Liver (tissue), 9 donors: Measurements from ENCODE around the gene AREL1. TPM values are rescaled to one million over a fixed set of nuclear protein-coding genes. Genes with fewer than 3 reads are reported as not detected.

Experiments
- DNase-seq: peaks from one replicate; pipeline ENCODE4 v3.0.0-alpha.2; 2017; ENCODE audit warnings: low spot score
- H3K27ac ChIP-seq, 2 donors: one replicate each; pipeline ENCODE4 v1.7.0; 2013; ENCODE audit warnings: inconsistent platforms in 2 of 2, low read length in 2 of 2, control low read depth in 1 of 2, low read depth in 1 of 2, mild to moderate bottlenecking in 1 of 2
- H3K27me3 ChIP-seq, 4 donors: one replicate each; pipeline versions ENCODE4 v1.6.1 to v1.7.0; 2013; ENCODE audit warnings: low read length in 3 of 4, inconsistent platforms in 1 of 4, mild to moderate bottlenecking in 1 of 4, moderate library complexity in 1 of 4; ENCODE audit not compliant: control insufficient read depth in 4 of 4, insufficient read depth in 4 of 4
- H3K36me3 ChIP-seq, 4 donors: one replicate each; pipeline versions ENCODE4 v1.6.1 to v1.7.0; 2013; ENCODE audit warnings: low read length in 3 of 4, mild to moderate bottlenecking in 3 of 4, low read depth in 1 of 4, moderate library complexity in 1 of 4; ENCODE audit not compliant: control insufficient read depth in 4 of 4, insufficient read depth in 3 of 4
- H3K4me1 ChIP-seq, 4 donors: one replicate each; pipeline versions ENCODE4 v1.6.1 to v1.7.0; 2013; ENCODE audit warnings: low read length in 3 of 4, mild to moderate bottlenecking in 3 of 4, moderate library complexity in 1 of 4; ENCODE audit not compliant: control insufficient read depth in 4 of 4, insufficient read depth in 4 of 4
- H3K4me3 ChIP-seq, 3 donors: one replicate each; pipeline versions ENCODE4 v1.6.1 to v1.7.0; 2013; ENCODE audit warnings: low read length in 3 of 3, control low read depth in 1 of 3, low read depth in 1 of 3, mild to moderate bottlenecking in 1 of 3
- H3K9ac ChIP-seq, 2 donors: one replicate each; pipeline ENCODE4 v1.7.0; 2013; ENCODE audit warnings: low read length in 2 of 2, mild to moderate bottlenecking in 2 of 2, moderate library complexity in 2 of 2, control low read depth in 1 of 2, low read depth in 1 of 2
- H3K9me3 ChIP-seq, 4 donors: one replicate each; pipeline versions ENCODE4 v1.6.1 to v1.7.0; 2013; ENCODE audit warnings: low read length in 3 of 4; ENCODE audit not compliant: control insufficient read depth in 4 of 4
- EGR1 ChIP-seq, 2 donors: IDR thresholded peaks; 2 replicates each; pipeline ENCODE4 v1.6.1; 2016 to 2018; ENCODE audit warnings: antibody characterized with exemption in 2 of 2, low read depth in 2 of 2
- FOXA1 ChIP-seq: IDR thresholded peaks from 2 replicates; pipeline ENCODE4 v1.6.1; 2016; ENCODE audit warnings: antibody characterized with exemption
- FOXA2 ChIP-seq: IDR thresholded peaks from 2 replicates; pipeline ENCODE4 v1.6.1; 2016; ENCODE audit warnings: antibody characterized with exemption
- GABPA ChIP-seq, 2 donors: IDR thresholded peaks in 1 of 2; conservative IDR thresholded peaks in 1 of 2; 2 replicates each; pipeline ENCODE4 v1.6.1; 2016; ENCODE audit warnings: antibody characterized with exemption in 2 of 2, mild to moderate bottlenecking in 1 of 2, moderate library complexity in 1 of 2
- HNF4A ChIP-seq, 2 donors: conservative IDR thresholded peaks; 2 replicates each; pipeline ENCODE4 v1.6.1; 2016; ENCODE audit warnings: antibody characterized with exemption in 2 of 2, mild to moderate bottlenecking in 2 of 2
- HNF4G ChIP-seq: IDR thresholded peaks from 2 replicates; pipeline ENCODE4 v1.6.1; 2016; ENCODE audit warnings: antibody characterized with exemption
- JUND ChIP-seq, 2 donors: IDR thresholded peaks; 2 replicates each; pipeline ENCODE4 v1.6.1; 2016; ENCODE audit warnings: antibody characterized with exemption in 2 of 2
- NR2F2 ChIP-seq: IDR thresholded peaks from 2 replicates; pipeline ENCODE4 v1.6.1; 2016; ENCODE audit warnings: antibody characterized with exemption
- RAD21 ChIP-seq, 2 donors: IDR thresholded peaks; 2 replicates each; pipeline ENCODE4 v1.6.1; 2016; ENCODE audit warnings: antibody characterized with exemption in 2 of 2, mild to moderate bottlenecking in 2 of 2
- RXRA ChIP-seq, 2 donors: IDR thresholded peaks; 2 replicates each; pipeline ENCODE4 v1.6.1; 2017 to 2018; ENCODE audit warnings: antibody characterized with exemption in 2 of 2, mild to moderate bottlenecking in 1 of 2
- SP1 ChIP-seq: IDR thresholded peaks from 2 replicates; pipeline ENCODE4 v1.6.1; 2018; ENCODE audit warnings: antibody characterized with exemption, mild to moderate bottlenecking
- TAF1 ChIP-seq: conservative IDR thresholded peaks from 2 replicates; pipeline ENCODE4 v1.6.1; 2016; ENCODE audit warnings: antibody characterized with exemption, mild to moderate bottlenecking
- YY1 ChIP-seq: IDR thresholded peaks from 2 replicates; pipeline ENCODE4 v1.6.1; 2016; ENCODE audit warnings: antibody characterized with exemption, mild to moderate bottlenecking
- WGBS: extraction: QIAGEN DNeasy Blood & Tissue Kit; methylation state at CpG from one replicate; pipeline ENCODE4 v1.1.7; 2013; 5-methylcytosine and 5-hydroxymethylcytosine counted together
- polyA plus RNA-seq, 2 donors: library from polyadenylated mRNA; stranded (reverse) in 1 of 2; unstranded in 1 of 2; fragments of 200-250 nt in 1 of 2; fragments of >200 nt in 1 of 2; fragmentation: Nextera tagmentation in 1 of 2; extraction: Ambion mirVana in 1 of 2; gene quantifications; one replicate each; pipeline versions ENCODE4 v1.2.1 to v1.2.3, GENCODE V29; 2013 to 2015
- total RNA-seq, 2 donors: library from RNA; depleted of rRNA; stranded (reverse); fragments of >200 nt; gene quantifications; one replicate each; pipeline ENCODE4 v1.2.3, GENCODE V29; 2014
- TF ChIP-seq, protein P1 (sequence below): IDR thresholded peaks from 2 replicates; pipeline ENCODE4 v1.6.1; 2016; ENCODE audit warnings: antibody characterized with exemption
- TF ChIP-seq, protein P2 (sequence below): fragments of 150-350 bp; IDR thresholded peaks from 2 replicates; pipeline ENCODE4 v1.5.1; 2017; ENCODE audit warnings: improper control_type of control experiment, low read depth, low read length; ENCODE audit not compliant: missing input control
- TF ChIP-seq, protein P3 (sequence below): IDR thresholded peaks from 2 replicates; pipeline ENCODE4 v1.6.1; 2016; ENCODE audit warnings: antibody characterized with exemption
- TF ChIP-seq, protein P4 (sequence below): IDR thresholded peaks from 2 replicates; pipeline ENCODE4 v1.6.1; 2016; ENCODE audit warnings: antibody characterized with exemption
- TF ChIP-seq, protein P5 (sequence below): IDR thresholded peaks from 2 replicates; pipeline ENCODE4 v1.6.1; 2016; ENCODE audit warnings: antibody characterized with exemption, mild to moderate bottlenecking
- donor health status: healthy.
- donor health status: healthy.
- donor health status: healthy.
- donor health status: healthy.
- donor health status: healthy.

AREL1 gene
- total and polyA plus RNA-seq, 4 donors: 5.6 to 26.6 (median 13.2) TPM

DNA sequence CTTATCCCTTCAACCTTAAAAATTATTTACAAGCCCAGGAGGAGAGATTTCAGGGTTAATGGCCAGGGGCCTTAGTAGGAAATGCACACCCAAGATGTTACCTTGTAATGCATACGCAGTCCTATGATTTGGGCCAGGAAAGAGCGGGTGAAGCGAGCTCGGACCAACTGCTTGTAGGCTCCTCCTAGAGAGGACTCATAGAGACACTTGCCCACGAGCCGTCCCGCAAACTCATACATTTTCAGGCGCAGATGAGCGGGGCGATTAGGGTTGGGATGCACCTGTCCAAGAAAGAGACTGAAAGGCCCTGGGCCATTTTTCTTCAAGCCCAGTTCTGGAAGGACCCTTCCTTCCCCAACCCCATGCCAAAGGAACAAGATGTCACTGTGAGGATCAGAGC is 43.0 kb downstream of the AREL1 start:
- no peak for DNase-seq
- Histone ChIP-seq H3K4me1 (no peaks in the 10 kb centered on the region), H3K9ac (no peak overlapping the region), H3K4me3 (no peak overlapping the region), H3K27ac (no peak overlapping the region), H3K9me3 (no peaks in the 10 kb centered on the region), H3K27me3 (no peaks in the 10 kb centered on the region), H3K36me3 (peaks cover 17 to 68% (median 48%) of the 10 kb centered on the region in 4 donors)
- 98% methylated on average over 10 of the region's 10 CpGs for WGBS
- TF ChIP-seq, protein P1, sequence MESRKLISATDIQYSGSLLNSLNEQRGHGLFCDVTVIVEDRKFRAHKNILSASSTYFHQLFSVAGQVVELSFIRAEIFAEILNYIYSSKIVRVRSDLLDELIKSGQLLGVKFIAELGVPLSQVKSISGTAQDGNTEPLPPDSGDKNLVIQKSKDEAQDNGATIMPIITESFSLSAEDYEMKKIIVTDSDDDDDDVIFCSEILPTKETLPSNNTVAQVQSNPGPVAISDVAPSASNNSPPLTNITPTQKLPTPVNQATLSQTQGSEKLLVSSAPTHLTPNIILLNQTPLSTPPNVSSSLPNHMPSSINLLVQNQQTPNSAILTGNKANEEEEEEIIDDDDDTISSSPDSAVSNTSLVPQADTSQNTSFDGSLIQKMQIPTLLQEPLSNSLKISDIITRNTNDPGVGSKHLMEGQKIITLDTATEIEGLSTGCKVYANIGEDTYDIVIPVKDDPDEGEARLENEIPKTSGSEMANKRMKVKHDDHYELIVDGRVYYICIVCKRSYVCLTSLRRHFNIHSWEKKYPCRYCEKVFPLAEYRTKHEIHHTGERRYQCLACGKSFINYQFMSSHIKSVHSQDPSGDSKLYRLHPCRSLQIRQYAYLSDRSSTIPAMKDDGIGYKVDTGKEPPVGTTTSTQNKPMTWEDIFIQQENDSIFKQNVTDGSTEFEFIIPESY: no peak
- TF ChIP-seq HNF4A (conservative IDR thresholded peaks at IDR 0.05) (no peak), NR2F2 (no peak), RAD21 (IDR thresholded peaks at IDR 0.05) (no peak), EGR1 (IDR thresholded peaks at IDR 0.05; ENCODE audit: low read depth in 2 of 2) (no peak), FOXA1 (no peak), GABPA (IDR thresholded peaks at IDR 0.05 in 1 of 2, conservative IDR thresholded peaks at IDR 0.05 in 1 of 2) (no peak), TAF1 (no peak), JUND (IDR thresholded peaks at IDR 0.05) (no peak), FOXA2 (no peak), SP1 (no peak), HNF4G (no peak), RXRA (IDR thresholded peaks at IDR 0.05) (no peak), YY1 (no peak)
- TF ChIP-seq, protein P2, sequence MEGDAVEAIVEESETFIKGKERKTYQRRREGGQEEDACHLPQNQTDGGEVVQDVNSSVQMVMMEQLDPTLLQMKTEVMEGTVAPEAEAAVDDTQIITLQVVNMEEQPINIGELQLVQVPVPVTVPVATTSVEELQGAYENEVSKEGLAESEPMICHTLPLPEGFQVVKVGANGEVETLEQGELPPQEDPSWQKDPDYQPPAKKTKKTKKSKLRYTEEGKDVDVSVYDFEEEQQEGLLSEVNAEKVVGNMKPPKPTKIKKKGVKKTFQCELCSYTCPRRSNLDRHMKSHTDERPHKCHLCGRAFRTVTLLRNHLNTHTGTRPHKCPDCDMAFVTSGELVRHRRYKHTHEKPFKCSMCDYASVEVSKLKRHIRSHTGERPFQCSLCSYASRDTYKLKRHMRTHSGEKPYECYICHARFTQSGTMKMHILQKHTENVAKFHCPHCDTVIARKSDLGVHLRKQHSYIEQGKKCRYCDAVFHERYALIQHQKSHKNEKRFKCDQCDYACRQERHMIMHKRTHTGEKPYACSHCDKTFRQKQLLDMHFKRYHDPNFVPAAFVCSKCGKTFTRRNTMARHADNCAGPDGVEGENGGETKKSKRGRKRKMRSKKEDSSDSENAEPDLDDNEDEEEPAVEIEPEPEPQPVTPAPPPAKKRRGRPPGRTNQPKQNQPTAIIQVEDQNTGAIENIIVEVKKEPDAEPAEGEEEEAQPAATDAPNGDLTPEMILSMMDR: no peak
- TF ChIP-seq, protein P3, sequence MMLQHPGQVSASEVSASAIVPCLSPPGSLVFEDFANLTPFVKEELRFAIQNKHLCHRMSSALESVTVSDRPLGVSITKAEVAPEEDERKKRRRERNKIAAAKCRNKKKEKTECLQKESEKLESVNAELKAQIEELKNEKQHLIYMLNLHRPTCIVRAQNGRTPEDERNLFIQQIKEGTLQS: no peak
- TF ChIP-seq, protein P4, sequence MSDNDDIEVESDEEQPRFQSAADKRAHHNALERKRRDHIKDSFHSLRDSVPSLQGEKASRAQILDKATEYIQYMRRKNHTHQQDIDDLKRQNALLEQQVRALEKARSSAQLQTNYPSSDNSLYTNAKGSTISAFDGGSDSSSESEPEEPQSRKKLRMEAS: no peak
- TF ChIP-seq, protein P5, sequence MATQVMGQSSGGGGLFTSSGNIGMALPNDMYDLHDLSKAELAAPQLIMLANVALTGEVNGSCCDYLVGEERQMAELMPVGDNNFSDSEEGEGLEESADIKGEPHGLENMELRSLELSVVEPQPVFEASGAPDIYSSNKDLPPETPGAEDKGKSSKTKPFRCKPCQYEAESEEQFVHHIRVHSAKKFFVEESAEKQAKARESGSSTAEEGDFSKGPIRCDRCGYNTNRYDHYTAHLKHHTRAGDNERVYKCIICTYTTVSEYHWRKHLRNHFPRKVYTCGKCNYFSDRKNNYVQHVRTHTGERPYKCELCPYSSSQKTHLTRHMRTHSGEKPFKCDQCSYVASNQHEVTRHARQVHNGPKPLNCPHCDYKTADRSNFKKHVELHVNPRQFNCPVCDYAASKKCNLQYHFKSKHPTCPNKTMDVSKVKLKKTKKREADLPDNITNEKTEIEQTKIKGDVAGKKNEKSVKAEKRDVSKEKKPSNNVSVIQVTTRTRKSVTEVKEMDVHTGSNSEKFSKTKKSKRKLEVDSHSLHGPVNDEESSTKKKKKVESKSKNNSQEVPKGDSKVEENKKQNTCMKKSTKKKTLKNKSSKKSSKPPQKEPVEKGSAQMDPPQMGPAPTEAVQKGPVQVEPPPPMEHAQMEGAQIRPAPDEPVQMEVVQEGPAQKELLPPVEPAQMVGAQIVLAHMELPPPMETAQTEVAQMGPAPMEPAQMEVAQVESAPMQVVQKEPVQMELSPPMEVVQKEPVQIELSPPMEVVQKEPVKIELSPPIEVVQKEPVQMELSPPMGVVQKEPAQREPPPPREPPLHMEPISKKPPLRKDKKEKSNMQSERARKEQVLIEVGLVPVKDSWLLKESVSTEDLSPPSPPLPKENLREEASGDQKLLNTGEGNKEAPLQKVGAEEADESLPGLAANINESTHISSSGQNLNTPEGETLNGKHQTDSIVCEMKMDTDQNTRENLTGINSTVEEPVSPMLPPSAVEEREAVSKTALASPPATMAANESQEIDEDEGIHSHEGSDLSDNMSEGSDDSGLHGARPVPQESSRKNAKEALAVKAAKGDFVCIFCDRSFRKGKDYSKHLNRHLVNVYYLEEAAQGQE: no peak
